Suprapubic skin (tissue), 4 donors: Measurements from ENCODE around the gene METTL9. TPM values are rescaled to one million over a fixed set of nuclear protein-coding genes. Genes with fewer than 3 reads are reported as not detected.
"Not testable (repeated sequence)": the region's sequence is repeated elsewhere in the genome, so short reads cannot be mapped to it uniquely, and the experiment has no call there.

Source experiments
- DNase-seq, 2 donors: peaks; one replicate each; pipeline ENCODE4 v3.0.0-alpha.2; 2019; ENCODE audit warnings: low spot score in 2 of 2
- H3K27ac ChIP-seq: fragments of 200-600 bp; sonication (generic); one replicate; pipeline ENCODE4 v1.5.1; 2019
- H3K27me3 ChIP-seq: fragments of 200-600 bp; sonication (generic); one replicate; pipeline ENCODE4 v1.5.1; 2019
- H3K36me3 ChIP-seq: fragments of 200-600 bp; sonication (generic); one replicate; pipeline ENCODE4 v1.5.1; 2019
- H3K4me1 ChIP-seq: fragments of 200-600 bp; sonication (generic); one replicate; pipeline ENCODE4 v1.5.1; 2019
- H3K4me3 ChIP-seq: fragments of 200-600 bp; sonication (generic); one replicate; pipeline ENCODE4 v1.5.1; 2019; ENCODE audit warnings: mild to moderate bottlenecking
- H3K9me3 ChIP-seq: fragments of 200-600 bp; sonication (generic); one replicate; pipeline ENCODE4 v1.5.1; 2019
- CTCF ChIP-seq, 2 donors: fragments of 200-600 bp in 1 of 2; fragments of 450-650 bp in 1 of 2; sonication (generic) in 1 of 2; IDR thresholded peaks; one replicate each; pipeline ENCODE4 v1.5.1; 2016 to 2019; ENCODE audit warnings: antibody characterized with exemption in 2 of 2, mild to moderate bottlenecking in 1 of 2, moderate library complexity in 1 of 2
- EP300 ChIP-seq: sonication (generic); formaldehyde crosslinking; IDR thresholded peaks from one replicate; pipeline ENCODE4 v1.6.1; 2017; ENCODE audit warnings: antibody characterized with exemption
- POLR2A ChIP-seq, 2 donors: fragments of 450-650 bp; IDR thresholded peaks; one replicate each; pipeline ENCODE4 v1.6.1; 2017; ENCODE audit warnings: antibody characterized with exemption in 2 of 2, mild to moderate bottlenecking in 2 of 2, moderate library complexity in 2 of 2
- POLR2AphosphoS5 ChIP-seq, 3 donors: sonication (generic); formaldehyde crosslinking; IDR thresholded peaks; one replicate each; pipeline ENCODE4 v1.6.1; 2017; ENCODE audit warnings: antibody characterized with exemption in 3 of 3
- WGBS: methylation state at CpG from one replicate; pipeline ENCODE4 v1.1.5; 2018; 5-methylcytosine and 5-hydroxymethylcytosine counted together
- total RNA-seq, 4 donors: library from RNA; depleted of rRNA; stranded (reverse); fragments of >200 nt; gene quantifications; one replicate each; pipeline ENCODE4 v1.1.0, GENCODE V29; 2016

The METTL9 gene
- total RNA-seq, 4 donors from 2014 or later = 76.3 to 105 (median 85.7) TPM

- peaks cover 21% of the 10 kb centered on the region for H3K4me1 ChIP-seq
- peak overlapping the region; percentile 31 for H3K4me3 ChIP-seq
Measured at GRCh38 chr16:21646091-21646490, 46.7 kb downstream of the METTL9 start.

GRCh38 chr16:21646721-21647561 is 47.6 kb downstream of the METTL9 start:
- TF ChIP-seq CTCF (IDR thresholded peaks at IDR 0.05) (no peak), EP300 (no peak), POLR2A (IDR thresholded peaks at IDR 0.05) (no peak), POLR2AphosphoS5 (IDR thresholded peaks at IDR 0.05) (no peak)
- Histone ChIP-seq H3K27ac (no peak overlapping the region), H3K4me1 (peaks cover 18% of the 10 kb centered on the region)

More at GRCh38 chr16:21646091-21646490, 46.7 kb downstream of the METTL9 start:
- Histone ChIP-seq H3K27ac (peak overlapping the region; percentile 26), H3K36me3 (peaks cover 2% of the 10 kb centered on the region), H3K9me3 (no peaks in the 10 kb centered on the region), H3K27me3 (no peaks in the 10 kb centered on the region)
- 63% methylated on average over 5 of the region's 5 CpGs for WGBS
- DNase-seq = no peak
- TF ChIP-seq POLR2A (IDR thresholded peaks at IDR 0.05) (no peak), CTCF (IDR thresholded peaks at IDR 0.05) (no peak), POLR2AphosphoS5 (IDR thresholded peaks at IDR 0.05) (no peak), EP300 (no peak)

GRCh38 chr16:21647562-21648164 is 48.3 kb downstream of the METTL9 start:
- H3K27me3 ChIP-seq = no peaks in the 10 kb centered on the region
- H3K4me1 ChIP-seq = peaks cover 18% of the 10 kb centered on the region
- DNase-seq = no peak
- H3K36me3 ChIP-seq = peaks cover 2% of the 10 kb centered on the region
- TF ChIP-seq EP300 (no peak), CTCF (IDR thresholded peaks at IDR 0.05) (no peak), POLR2A (IDR thresholded peaks at IDR 0.05) (no peak), POLR2AphosphoS5 (IDR thresholded peaks at IDR 0.05) (no peak)
- WGBS = 86% methylated on average over 9 of the region's 9 CpGs
- no peaks in the 10 kb centered on the region for H3K9me3 ChIP-seq
- no peak overlapping the region for H3K27ac ChIP-seq
- no peak overlapping the region for H3K4me3 ChIP-seq

More at GRCh38 chr16:21646721-21647561, 47.6 kb downstream of the METTL9 start:
- Histone ChIP-seq H3K27me3 (no peaks in the 10 kb centered on the region), H3K9me3 (no peaks in the 10 kb centered on the region), H3K4me3 (no peak overlapping the region), H3K36me3 (peaks cover 2% of the 10 kb centered on the region)
- 92% methylated on average over 18 of the region's 18 CpGs for WGBS
- DNase-seq = no peak

GRCh38 chr16:21649826-21650406 is 50.5 kb downstream of the METTL9 start:
- WGBS = 96% methylated on average over 12 of the region's 12 CpGs
- not testable (repeated sequence) for H3K4me3 ChIP-seq, DNase-seq, H3K36me3 ChIP-seq, H3K27ac ChIP-seq, H3K27me3 ChIP-seq, H3K9me3 ChIP-seq
- peaks cover 30% of the 10 kb centered on the region for H3K4me1 ChIP-seq

GRCh38 chr16:21650521-21650920 is 51.1 kb downstream of the METTL9 start:
- Histone ChIP-seq H3K4me3 (no peak overlapping the region), H3K36me3 (no peaks in the 10 kb centered on the region), H3K4me1 (peaks cover 30% of the 10 kb centered on the region), H3K27me3 (no peaks in the 10 kb centered on the region), H3K9me3 (no peaks in the 10 kb centered on the region), H3K27ac (no peak overlapping the region)
- TF ChIP-seq POLR2AphosphoS5 (IDR thresholded peaks at IDR 0.05) (no peak), CTCF (IDR thresholded peaks at IDR 0.05) (no peak), POLR2A (IDR thresholded peaks at IDR 0.05) (no peak), EP300 (no peak)
- 97% methylated on average over 1 of the region's 1 CpG for WGBS
- DNase-seq = no peak
